HG03103 (cell line): ENCODE measurements around the gene GALNTL6.

Experiments
- ATAC-seq: cut with Tn5 transposase; IDR thresholded peaks from one replicate; pipeline ENCODE4 v1.9.1; 2021; ENCODE audit warnings: low read depth; ENCODE audit not compliant: unreplicated experiment

Gene GALNTL6

DNA sequence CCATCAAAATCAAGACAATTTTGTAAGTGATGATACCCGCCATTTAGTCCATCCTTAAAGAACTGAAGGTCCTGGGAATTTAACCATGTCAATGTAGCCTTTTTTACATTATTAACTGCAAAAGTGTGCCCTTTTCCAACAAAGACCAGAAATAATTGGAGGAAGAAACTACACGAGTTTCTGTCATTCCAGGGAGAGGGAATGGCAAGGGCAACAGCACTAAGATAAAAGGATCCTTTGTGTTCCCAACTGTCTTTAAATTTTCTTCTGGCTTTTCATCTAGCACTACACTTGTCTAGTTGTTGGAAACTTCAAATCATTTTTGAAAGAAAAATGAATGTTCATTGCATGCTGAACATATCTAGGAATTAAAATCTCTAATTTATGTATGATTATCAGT lies 286.2 kb downstream of the GALNTL6 start:
- ATAC-seq, result no peak

DNA sequence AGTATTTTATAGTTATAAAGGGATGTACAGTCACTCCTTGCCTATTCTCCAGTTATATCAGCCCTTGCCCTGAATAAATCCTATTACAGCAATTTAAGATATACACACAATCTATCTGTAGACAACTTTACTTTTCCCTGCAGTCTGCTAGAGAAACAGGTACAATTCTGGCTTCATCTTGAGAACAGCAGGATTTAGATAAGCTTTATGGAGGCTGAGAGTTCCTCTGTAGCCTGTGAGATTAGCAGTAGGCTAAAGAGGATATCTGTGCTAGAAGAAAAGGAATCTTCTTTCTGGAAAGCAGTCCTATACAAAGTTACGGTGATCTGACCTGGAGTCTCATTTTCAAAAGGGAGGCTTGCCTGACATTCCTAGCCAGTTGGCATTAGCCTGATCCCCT lies 290.3 kb downstream of the GALNTL6 start:
- no peak for ATAC-seq

DNA sequence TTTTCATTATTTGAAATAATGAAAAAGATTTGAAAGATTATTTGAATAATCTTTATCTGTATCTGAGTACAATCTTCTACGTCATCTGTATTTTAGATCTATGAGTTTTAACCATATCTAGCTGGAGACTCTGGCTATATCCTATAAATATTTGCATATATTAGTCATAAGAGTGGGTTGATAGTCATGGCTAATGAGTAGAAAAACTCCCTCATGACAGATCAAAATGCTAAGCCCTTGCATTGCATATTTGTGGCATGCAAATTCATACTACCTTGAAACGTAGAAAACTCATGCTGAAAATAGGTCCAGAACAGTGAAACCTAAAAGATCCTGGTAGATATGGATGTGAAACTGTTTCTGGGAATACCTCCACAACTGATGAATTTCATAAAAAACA lies 291.3 kb downstream of the GALNTL6 start:
- no peak for ATAC-seq

DNA sequence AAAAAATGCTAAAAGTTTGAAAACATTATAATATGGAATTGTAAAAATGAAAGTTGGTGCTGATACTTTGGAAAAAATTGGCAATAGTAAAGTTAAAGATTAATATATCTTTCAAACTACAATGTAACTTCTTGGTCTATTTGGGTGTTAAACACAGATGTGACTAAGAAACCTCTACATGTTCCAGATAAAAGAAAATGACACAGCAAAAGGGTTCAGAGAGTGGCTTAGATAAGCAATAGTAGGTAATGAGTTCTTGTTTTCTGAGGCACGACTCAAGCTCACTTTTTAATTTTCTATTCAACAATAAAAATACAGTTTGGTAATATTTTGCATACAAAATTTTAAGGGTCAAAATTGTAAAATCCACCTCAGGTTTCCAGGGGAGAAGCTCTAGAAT lies 292.7 kb downstream of the GALNTL6 start:
- no peak for ATAC-seq

DNA sequence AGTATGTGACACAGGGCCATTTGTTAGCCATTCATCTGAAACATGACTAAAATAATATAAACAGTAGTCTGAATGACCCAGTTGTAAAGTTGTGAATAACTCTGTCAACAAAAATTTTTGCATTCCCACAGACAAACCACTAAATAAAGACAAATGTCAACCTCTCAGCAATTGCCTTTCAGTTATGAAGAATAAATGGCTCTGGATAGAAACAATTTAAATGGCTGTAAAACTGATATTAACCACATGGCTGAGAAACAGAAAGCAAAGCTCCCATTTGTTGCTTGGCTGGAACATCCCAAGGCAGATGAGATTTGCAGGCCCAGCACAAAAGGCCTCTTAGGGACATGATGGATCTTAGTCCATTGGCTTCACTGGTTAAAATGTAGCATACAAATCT lies 296.3 kb downstream of the GALNTL6 start:
- no peak for ATAC-seq

DNA sequence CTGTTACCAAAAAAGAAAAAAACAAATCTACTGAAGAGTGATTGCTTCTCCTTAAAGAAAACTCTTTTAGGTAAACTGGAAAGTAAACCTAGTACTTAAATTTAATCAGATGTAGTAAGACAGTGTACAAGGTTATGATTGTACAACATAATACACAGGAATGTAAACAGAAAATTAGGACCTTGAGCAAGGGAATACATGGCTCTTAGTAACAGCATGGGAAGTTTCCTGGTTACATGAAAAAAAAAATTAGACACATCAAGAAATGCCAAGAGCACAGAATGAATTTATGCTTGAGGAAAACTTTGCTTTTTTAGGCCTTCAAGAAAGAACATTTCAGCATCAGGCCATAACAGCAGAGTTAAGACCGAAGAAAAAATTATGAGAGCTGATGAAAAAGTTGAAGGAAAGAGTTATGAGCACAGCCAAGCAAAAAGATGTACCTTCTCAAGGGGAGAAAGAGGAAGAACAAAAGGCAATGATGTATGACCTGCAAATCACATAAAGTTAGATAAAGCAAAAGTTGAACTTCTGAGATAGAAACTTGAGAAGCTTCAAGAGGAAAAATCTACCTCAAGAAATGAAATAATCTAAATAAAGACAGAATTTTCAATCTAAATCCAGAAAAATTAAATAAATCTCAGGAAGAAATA lies 311.6 kb downstream of the GALNTL6 start:
- no peak for ATAC-seq

DNA sequence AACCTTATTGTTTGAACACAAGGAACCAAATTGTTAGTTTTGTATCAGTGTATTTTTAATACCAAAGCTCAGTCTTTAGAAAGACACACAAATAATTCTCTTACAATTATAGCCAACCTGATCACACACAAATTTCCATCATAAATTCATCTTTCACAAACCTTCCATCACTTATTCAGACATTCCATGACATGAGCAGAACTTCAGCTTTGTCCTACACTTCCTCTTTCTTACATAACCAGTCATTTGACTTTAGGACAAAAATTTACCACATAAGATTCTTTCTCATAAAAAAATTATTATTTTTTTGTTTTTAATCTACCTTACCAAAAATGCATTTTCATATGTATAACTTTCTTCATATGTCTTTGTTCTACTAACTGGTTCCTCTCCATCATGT lies 312.2 kb downstream of the GALNTL6 start:
- no peak for ATAC-seq

DNA sequence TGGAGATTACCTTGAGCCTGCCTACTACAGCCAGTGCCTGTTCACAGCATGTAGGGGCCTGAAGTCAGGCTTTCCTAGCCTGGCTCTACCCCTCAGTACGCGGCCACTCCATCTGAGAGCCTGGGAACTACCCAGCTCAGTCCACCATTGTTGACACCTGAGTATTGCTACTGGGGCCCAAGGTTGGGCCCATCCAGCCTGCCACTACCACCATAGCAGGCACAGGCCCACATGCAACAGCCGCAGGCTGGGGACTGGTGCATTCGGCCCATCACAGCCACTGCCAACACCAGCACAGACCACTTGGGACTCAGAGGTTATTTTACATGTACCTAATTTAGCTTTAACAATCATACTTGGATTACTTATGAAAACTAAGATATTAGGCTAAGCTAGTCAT lies 314.0 kb downstream of the GALNTL6 start:
- no peak for ATAC-seq

DNA sequence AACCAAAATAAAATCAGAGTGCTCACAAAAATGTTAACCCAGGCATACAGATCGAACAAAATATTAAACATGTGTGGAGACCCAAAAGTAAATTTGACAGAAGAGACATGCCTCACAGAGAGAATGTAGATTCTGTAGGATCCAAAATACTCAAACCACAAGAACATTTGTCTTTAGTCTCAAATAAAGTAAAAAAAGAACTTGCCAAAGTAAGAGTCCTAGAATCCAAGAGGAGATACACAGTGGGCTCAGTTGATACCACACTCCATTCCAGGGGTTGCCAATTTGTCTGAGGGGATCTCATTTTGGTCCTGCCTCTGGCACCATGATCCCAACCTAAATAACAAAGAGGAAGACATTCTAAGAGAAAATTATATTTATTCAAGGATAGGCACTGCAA lies 316.4 kb downstream of the GALNTL6 start:
- ATAC-seq, result no peak

DNA sequence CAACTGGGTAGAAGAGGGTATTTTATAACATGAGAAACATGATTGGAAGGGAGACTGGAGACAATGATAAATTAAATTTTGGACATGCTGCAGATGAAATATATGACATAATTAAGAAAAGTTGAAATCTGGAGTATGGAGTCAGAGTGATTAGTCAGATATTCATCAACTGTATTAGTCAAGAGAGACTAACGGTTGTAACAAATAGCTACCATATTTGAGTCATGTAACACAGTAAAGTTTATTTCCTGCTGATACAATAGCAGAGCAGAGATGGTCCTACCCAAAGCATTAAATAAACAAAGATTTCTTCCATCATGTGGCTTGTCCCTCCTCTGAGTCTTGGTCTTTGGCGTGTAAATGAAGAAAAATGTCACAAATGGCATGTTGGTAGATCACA lies 321.3 kb downstream of the GALNTL6 start:
- ATAC-seq, result no peak

DNA sequence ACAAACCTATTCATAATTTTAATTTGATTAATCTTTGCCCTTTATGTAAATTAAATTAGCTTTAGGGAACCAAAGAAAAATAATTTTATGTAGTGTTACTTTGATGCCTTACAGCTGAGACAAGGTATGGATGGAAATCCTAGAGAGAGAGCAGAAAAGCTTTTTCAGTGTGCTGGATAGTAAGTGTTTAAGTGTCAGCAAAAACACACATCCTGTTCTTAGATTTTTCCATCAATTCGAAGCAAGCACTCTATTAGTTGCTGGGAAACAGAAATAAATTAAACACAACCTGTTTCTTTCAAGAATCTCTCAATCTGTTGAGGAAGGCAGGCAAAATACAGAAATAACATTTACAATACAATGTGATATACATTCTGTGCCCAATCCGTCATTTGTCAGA lies 327.8 kb downstream of the GALNTL6 start:
- no peak for ATAC-seq

DNA sequence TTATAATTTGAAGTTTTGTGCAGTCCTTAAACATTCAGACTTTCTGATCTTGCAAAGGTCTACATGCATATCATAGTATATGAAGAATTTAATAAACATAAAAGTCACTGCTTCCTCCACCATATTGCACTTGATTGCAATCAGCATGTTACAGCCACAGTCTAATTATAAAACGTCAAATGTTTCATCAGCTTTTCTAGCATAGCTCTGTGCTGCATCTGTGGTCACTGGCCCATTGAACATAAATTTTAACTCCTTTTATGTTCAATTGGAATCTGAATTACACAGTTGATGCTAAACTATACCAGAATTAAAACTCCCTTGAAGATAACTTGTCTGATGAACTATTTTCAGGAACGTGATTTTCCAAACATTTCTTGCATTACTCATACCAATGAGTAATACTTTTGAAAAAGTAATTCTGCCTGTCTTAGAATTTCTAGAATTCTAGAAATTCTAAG lies 329.1 kb downstream of the GALNTL6 start:
- no peak for ATAC-seq

DNA sequence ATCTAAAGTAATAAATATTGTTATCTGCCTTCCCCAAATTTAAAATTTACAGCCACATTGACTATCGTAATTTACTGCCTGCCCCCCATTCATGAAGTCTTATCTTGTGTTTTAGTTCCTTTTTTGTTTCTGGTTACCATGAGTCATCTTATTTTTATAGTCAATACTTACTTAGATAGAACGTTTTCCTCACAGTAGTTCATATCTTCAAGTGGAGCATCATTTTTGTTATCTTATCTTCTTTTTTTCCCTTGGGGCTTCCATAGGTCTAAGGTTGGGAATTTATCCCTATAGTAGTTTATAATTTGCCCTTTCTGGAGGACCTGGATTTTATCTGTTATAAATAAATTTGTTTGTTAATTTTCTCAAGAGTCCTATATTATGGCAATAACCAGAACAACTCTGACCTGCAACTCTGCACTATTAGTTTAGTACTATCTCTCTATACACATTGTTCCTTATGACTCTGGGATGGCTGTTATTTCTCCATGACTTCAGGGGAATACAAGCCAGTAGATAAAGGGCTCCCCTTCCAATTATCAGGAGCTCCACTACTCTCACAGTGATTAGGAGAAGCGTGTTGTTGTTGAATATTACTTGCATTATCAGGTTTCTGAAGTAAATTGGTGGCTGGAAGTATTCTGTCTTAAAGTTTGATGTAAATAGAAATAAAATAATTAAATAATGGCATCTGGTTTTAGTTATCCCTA lies 330.6 kb downstream of the GALNTL6 start:
- ATAC-seq, result no peak

DNA sequence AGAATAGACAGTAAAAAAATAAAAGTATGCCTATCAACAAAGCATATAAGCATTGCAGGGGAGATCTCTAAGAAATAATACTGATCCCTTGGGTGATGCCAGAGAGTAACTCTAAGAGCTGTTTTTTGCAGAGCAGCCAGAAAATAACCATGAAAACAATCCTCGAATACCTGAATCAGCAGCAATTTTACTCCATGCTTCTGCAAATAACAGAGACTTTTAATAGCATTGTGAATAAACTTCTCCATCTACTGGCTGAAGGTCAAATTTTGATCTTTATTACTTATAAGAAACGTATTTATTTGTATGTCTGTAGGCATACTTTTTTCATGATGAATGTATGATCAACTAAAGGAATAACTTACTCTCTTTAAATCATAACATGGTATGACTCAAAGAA lies 334.5 kb downstream of the GALNTL6 start:
- no peak for ATAC-seq

DNA sequence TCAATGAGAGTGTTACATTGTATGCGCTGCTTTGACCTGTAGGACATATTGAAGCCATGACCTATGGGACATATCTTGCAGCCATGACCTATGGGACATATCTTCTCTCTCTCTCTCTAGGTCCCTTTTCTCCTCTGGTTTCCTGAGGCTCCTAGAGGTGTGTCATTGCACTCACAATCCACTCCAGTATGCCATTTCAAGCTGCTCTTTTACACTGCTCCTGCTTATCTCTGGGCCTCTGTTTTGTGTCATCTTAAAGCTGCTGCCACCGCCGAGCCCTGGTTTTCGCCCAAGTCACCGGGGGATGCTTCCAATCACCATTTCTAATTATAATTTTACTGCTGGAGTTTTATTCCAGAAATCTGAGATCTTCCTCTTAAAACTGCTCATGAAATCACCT lies 336.1 kb downstream of the GALNTL6 start:
- no peak for ATAC-seq

DNA sequence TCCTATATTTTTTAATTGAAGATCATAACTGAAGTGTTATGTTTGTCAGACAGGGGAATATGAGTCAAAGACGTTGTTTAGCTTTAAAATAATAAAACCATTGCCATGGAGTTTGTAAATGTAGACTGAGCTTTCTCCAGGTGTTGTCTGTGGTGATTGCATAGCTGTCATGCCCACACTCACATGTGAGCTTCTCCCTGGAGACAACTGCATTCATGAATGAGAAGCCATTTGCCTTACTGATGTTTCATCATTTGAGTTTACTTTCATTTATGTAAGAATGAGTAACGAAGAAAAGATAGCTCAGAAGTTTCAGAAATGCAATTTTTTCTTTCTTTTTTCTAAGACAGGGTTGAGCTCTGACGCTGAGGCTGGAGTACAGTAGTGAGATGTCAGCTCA lies 339.1 kb downstream of the GALNTL6 start:
- no peak for ATAC-seq

DNA sequence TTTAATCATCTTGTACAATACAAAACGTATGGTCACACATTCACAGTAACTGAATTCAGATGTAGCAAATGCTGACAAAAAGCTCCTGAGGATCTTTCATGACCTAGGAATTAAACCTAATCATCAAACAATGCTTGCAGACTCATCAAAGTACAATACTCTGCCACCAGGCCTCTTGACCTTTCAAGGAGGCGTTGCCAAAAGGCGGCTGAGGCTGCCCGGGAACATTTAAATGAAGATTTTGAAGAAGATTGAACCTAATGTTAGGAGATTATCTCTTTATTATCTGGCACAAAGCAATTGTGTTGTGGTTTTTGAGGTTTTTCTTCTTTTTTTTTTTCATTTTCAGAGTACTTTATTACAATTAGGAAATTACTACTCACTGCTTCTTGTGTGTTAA lies 340.5 kb downstream of the GALNTL6 start:
- ATAC-seq, result no peak

DNA sequence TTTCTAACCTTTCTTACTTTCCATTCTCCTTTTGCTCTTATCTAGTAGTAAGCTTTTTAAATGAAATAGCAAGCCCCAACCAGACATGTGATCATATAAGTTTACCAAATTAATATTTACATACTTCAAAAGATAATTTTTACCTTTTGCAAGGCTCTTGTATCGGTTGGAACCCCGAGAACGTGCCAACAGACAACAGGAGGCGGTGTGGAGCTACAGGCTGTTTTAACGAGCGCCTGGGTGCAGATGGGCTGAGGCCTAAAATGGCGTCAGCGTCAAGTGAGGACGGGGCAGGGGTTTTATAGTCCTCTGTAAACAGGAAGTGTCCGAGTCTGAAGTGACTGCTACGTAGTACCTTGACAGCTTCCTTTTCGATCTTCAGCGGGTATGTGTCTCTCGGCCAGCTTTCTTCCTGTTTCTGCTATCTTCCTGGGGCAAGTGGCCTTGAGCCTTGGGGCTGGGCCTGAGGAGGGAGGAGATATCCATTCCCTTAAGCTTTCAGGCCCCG lies 342.7 kb downstream of the GALNTL6 start:
- ATAC-seq, result no peak

DNA sequence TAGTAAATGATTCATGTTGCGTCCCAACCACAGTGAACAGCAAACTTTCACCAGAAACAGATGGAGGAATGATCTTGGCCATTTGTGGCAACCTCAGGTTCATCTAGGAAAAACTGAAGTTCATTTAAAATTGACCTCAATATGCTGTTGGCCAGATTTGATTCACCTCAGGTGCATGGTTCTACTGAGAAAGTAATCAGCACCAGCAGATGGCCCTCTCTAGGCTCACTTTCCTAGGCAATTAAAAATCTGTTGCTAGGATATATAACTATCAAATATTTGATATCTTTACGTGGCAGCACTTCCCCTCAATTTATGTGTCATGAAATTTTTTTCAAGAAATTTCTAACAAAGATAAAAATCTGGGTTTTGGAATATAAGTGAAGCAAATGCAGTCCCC lies 344.7 kb downstream of the GALNTL6 start:
- ATAC-seq, result no peak

DNA sequence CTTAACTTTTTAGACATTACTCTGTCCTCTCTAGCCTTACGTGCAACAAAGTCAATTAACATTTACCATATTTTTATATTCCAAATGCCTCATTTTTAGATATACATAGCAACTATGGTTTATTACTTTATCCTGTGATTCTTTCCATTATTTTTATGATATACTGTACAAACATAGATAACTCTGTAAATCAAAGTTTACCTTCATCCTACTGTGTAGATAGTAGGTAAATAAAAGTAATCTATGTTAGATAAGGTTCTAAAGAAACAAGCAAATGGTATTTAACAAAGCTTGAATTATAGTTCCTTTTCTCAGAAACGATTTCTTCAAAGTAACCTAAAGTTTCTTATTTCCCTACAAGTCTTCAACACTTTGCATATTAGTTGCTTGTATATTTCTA lies 350.0 kb downstream of the GALNTL6 start:
- ATAC-seq, result no peak

DNA sequence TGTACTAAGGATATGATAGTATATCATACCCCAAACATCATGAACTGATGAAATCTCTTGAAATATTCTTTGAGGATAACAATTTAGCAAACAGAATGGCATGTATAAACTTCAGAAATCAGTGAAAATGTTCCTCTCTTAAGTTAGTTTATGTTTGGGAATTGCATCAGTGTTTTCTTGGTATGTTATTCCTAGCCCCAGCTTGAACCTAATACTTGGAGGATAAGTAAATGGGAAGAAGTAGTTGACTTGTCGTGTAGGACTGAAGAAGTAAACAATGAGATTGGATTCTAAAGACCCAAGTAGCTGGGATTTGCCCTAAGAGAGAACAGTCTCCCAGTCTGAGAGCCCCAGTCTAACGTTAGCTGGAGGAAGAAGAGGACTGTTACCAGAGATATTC lies 355.7 kb downstream of the GALNTL6 start:
- no peak for ATAC-seq

DNA sequence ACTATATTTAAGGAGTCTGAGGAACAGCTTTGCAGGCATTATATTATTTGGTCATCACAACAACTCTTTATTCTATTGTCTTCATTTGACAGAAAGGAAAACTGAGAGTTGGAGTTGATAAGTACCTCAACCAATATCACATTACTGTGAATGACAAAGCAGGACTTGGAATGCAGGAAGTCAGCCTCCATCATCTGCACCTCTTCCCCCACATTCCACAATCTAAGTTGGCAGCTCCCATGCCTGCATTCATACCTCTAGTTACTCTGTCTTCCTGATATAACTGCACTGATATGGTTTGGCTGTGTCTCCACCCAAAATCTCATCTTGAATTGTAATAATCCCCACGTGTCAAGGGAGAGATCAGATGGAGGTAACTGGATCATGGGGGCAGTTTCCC lies 356.7 kb downstream of the GALNTL6 start:
- ATAC-seq, result no peak
